Osteocyte (in vitro differentiated cells): ENCODE data around the gene TGFBR1. TPM values are rescaled to one million over a fixed set of nuclear protein-coding genes. Genes with fewer than 3 reads are reported as not detected.

Source experiments
- DNase-seq: peaks from one replicate; pipeline ENCODE4 v3.0.0; 2021; ENCODE audit warnings: mixed read lengths; ENCODE audit not compliant: unreplicated experiment; ENCODE audit errors: extremely low spot score
- H3K27ac Mint-ChIP-seq: one replicate; pipeline ENCODE4 v1.8.0; 2021; ENCODE audit warnings: mild to moderate bottlenecking, mixed read lengths; ENCODE audit not compliant: unreplicated experiment
- H3K27me3 Mint-ChIP-seq: one replicate; pipeline ENCODE4 v1.8.0; 2021; ENCODE audit warnings: mixed read lengths; ENCODE audit not compliant: unreplicated experiment
- H3K36me3 Mint-ChIP-seq: one replicate; pipeline ENCODE4 v1.8.0; 2021; ENCODE audit warnings: mixed read lengths; ENCODE audit not compliant: unreplicated experiment
- H3K4me1 Mint-ChIP-seq: one replicate; pipeline ENCODE4 v1.8.0; 2021; ENCODE audit warnings: mixed read lengths; ENCODE audit not compliant: unreplicated experiment
- H3K4me3 Mint-ChIP-seq: one replicate; pipeline ENCODE4 v1.8.0; 2021; ENCODE audit warnings: mild to moderate bottlenecking, moderate library complexity, mixed read lengths; ENCODE audit not compliant: unreplicated experiment
- H3K9me3 Mint-ChIP-seq: one replicate; pipeline ENCODE4 v1.8.0; 2021; ENCODE audit warnings: mixed read lengths; ENCODE audit not compliant: unreplicated experiment
- total RNA-seq: library from RNA; stranded (reverse); gene quantifications from 2 replicates; pipeline ENCODE4 v1.2.1, GENCODE V29; 2021
- TF ChIP-seq, protein P1 (sequence below): fragments of 200-600 bp; sonication (generic); IDR thresholded peaks from 2 replicates; pipeline ENCODE4 v1.5.0; 2021; ENCODE audit warnings: antibody characterized with exemption, mild to moderate bottlenecking, moderate library complexity

The TGFBR1 gene
- total RNA-seq, 1 donor from 2014 or later, result 56.7 TPM

DNA sequence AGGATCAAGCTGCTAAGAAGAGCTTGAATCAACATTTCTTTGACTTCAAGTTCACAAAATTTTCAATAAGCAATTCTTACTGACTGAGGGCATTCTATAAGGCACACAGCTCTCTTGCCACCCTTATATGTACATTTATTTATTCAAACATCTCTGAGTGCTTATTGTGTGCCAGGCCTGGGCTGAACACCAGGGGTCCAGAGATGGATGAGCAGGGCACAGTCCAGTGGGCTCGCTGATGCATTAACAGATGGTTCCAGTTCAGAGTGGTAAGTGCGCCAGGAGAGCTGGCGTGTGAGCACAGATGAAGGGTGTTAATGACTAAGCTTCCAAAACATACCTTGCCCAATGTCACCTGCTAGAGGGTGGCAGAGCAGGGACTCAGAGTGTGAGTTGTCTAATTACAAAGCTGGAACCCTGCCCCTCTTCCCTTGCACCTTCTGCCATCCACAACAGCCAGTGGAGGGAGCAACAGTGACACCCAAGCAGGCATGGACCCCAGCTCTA lies 92.3 kb downstream of the TGFBR1 start:
- peaks cover 2% of the 10 kb centered on the region for H3K36me3 Mint-ChIP-seq
- DNase-seq, result no peak
- H3K4me3 Mint-ChIP-seq, result no peak overlapping the region
- no peak overlapping the region for H3K27ac Mint-ChIP-seq
- no peaks in the 10 kb centered on the region for H3K9me3 Mint-ChIP-seq
- peaks cover 51% of the 10 kb centered on the region for H3K27me3 Mint-ChIP-seq
- TF ChIP-seq, protein P1, sequence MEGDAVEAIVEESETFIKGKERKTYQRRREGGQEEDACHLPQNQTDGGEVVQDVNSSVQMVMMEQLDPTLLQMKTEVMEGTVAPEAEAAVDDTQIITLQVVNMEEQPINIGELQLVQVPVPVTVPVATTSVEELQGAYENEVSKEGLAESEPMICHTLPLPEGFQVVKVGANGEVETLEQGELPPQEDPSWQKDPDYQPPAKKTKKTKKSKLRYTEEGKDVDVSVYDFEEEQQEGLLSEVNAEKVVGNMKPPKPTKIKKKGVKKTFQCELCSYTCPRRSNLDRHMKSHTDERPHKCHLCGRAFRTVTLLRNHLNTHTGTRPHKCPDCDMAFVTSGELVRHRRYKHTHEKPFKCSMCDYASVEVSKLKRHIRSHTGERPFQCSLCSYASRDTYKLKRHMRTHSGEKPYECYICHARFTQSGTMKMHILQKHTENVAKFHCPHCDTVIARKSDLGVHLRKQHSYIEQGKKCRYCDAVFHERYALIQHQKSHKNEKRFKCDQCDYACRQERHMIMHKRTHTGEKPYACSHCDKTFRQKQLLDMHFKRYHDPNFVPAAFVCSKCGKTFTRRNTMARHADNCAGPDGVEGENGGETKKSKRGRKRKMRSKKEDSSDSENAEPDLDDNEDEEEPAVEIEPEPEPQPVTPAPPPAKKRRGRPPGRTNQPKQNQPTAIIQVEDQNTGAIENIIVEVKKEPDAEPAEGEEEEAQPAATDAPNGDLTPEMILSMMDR, result no peak
- H3K4me1 Mint-ChIP-seq, result no peaks in the 10 kb centered on the region

GRCh38 chr9:99197987-99198386 lies 93.1 kb downstream of the TGFBR1 start:
- H3K27ac Mint-ChIP-seq, result no peak overlapping the region
- TF ChIP-seq, protein P1, result no peak
- H3K4me1 Mint-ChIP-seq, result no peaks in the 10 kb centered on the region
- H3K36me3 Mint-ChIP-seq, result peaks cover 2% of the 10 kb centered on the region
- no peak overlapping the region for H3K4me3 Mint-ChIP-seq
- peaks cover 46% of the 10 kb centered on the region for H3K27me3 Mint-ChIP-seq
- DNase-seq, result no peak
- H3K9me3 Mint-ChIP-seq, result no peaks in the 10 kb centered on the region

GRCh38 chr9:99199938-99200539 lies 95.1 kb downstream of the TGFBR1 start:
- H3K36me3 Mint-ChIP-seq, result peaks cover 2% of the 10 kb centered on the region
- H3K4me3 Mint-ChIP-seq, result no peak overlapping the region
- H3K27me3 Mint-ChIP-seq, result peaks cover 35% of the 10 kb centered on the region
- DNase-seq, result no peak
- TF ChIP-seq, protein P1, result no peak
- no peaks in the 10 kb centered on the region for H3K9me3 Mint-ChIP-seq
- H3K4me1 Mint-ChIP-seq, result no peaks in the 10 kb centered on the region
- no peak overlapping the region for H3K27ac Mint-ChIP-seq

GRCh38 chr9:99201603-99202002 lies 96.7 kb downstream of the TGFBR1 start:
- Mint-ChIP-seq H3K9me3 (peaks cover 5% of the 10 kb centered on the region), H3K36me3 (peaks cover under 1% of the 10 kb centered on the region), H3K27me3 (peaks cover 28% of the 10 kb centered on the region), H3K4me1 (no peaks in the 10 kb centered on the region), H3K4me3 (no peak overlapping the region), H3K27ac (no peak overlapping the region)
- TF ChIP-seq, protein P1, result no peak
- DNase-seq, result no peak

Other genes starting within 250 kb of the TGFBR1 start
- gene COL15A1, start 161.2 kb upstream of the TGFBR1 start, total RNA-seq, result 0.34 and 0.81 TPM in 2 replicates
- gene ALG2, start 116.8 kb downstream of the TGFBR1 start, total RNA-seq, result 33.0 and 34.8 TPM in 2 replicates
- gene SEC61B, start 117.2 kb downstream of the TGFBR1 start, total RNA-seq, result 145 and 148 TPM in 2 replicates